Measurements from ENCODE around the gene KCNN3. TPM values are rescaled to one million over a fixed set of nuclear protein-coding genes. Genes with fewer than 3 reads are reported as not detected.

Gene KCNN3
- polyA plus RNA-seq, 1 donor from 2014 or later = 2.2 TPM

DNA sequence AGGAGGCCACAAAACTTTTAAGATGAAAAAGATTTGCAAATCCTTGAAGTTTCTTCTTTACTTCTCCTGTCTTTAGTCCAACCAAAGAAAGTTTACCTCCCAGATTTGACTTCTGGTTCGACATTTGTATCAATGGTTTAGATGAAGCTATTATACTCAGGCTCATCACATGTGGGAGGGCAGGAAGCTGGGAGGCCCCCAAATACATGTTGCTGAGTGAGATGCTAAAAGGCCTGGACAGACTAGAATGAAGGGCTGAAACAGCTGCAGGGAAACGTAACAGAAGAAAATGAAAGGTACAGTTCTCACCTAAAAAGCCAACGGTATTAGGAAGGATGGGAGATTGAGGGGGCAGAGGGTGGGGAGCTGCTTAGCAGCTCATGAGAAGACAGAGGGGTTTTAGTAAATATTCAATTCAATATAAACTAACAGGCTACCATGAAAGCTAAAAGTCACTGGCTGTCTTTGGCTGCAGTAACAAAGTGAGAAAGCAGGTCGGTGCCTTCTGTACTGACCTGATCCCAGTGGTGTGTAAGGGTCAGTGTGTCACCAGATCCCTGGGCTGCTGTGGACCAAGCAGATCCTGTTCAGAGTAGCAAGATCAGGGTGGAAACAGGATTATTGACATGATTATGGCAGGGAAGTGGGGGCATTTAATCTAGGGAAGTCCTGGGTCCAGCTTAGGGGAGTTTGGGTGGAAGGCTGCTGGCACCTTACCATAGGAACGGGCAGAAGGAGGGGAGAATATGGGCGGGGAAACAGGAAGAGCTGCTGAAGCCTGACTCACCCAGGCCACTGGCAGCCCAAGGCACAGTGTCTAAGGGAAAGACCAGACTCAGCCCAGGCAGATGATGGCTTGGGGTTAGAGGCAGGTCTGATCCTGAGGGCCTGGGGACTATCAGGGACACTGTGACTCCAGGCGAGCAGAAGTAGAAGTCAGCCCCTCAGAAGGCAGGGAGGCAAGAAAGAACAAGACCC lies 60.4 kb downstream of the KCNN3 start:
- Histone ChIP-seq H3K4me2 (ENCODE audit: low read length) (no peak overlapping the region), H3K27ac (ENCODE audit: low read length) (no peak overlapping the region)

DNA sequence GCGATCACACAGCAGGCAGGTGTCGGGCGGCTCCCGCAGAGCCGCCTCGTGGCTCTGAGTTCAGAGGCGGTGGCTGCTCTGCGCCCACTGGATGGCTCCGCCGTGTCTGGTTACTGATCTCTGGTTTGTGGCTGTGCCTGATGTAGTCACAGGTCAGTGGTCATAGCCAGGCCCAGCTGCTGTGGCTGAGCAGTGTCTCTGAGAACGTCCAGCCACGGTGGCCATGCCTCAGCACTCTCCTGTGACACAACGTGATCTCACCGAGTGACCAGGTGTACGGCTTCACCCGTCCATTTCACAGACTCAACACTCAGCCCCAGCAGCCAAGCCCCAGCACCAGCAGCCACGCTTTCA lies 61.2 kb downstream of the KCNN3 start:
- Histone ChIP-seq H4K20me1 (ENCODE audit: insufficient read depth) (no peaks in the 10 kb centered on the region), H3K9me3 (ENCODE audit: low read length) (no peaks in the 10 kb centered on the region), H3K4me2 (ENCODE audit: low read length) (no peak overlapping the region), H2AFZ (ENCODE audit: low read depth, low read length) (no peak overlapping the region), H3F3A (ENCODE audit: insufficient read depth, low read length, poor library complexity, severe bottlenecking) (no peaks in the 10 kb centered on the region), H3K9ac (ENCODE audit: low read length) (no peak overlapping the region), H3K27me3 (ENCODE audit: insufficient read depth, low read depth, low read length) (no peaks in the 10 kb centered on the region), H3K9me2 (ENCODE audit: insufficient read depth, low read length) (no peaks in the 10 kb centered on the region), H3K27ac (ENCODE audit: low read length) (no peak overlapping the region), H3K4me3 (ENCODE audit: low read length) (no peak overlapping the region), H3K36me3 (ENCODE audit: insufficient read depth, low read length) (no peaks in the 10 kb centered on the region), H3K79me2 (replicated peaks; ENCODE audit: insufficient read depth, low read length) (no peaks in the 10 kb centered on the region)
- no peak for TF ChIP-seq TAF1 (IDR thresholded peaks at IDR 0.05; ENCODE audit: low read depth)
- no peak for TF ChIP-seq RAD21 (conservative IDR thresholded peaks at IDR 0.05)
- no peak for TF ChIP-seq SMC3 (conservative IDR thresholded peaks at IDR 0.05; ENCODE audit: poor library complexity)
- TF ChIP-seq, protein P1, sequence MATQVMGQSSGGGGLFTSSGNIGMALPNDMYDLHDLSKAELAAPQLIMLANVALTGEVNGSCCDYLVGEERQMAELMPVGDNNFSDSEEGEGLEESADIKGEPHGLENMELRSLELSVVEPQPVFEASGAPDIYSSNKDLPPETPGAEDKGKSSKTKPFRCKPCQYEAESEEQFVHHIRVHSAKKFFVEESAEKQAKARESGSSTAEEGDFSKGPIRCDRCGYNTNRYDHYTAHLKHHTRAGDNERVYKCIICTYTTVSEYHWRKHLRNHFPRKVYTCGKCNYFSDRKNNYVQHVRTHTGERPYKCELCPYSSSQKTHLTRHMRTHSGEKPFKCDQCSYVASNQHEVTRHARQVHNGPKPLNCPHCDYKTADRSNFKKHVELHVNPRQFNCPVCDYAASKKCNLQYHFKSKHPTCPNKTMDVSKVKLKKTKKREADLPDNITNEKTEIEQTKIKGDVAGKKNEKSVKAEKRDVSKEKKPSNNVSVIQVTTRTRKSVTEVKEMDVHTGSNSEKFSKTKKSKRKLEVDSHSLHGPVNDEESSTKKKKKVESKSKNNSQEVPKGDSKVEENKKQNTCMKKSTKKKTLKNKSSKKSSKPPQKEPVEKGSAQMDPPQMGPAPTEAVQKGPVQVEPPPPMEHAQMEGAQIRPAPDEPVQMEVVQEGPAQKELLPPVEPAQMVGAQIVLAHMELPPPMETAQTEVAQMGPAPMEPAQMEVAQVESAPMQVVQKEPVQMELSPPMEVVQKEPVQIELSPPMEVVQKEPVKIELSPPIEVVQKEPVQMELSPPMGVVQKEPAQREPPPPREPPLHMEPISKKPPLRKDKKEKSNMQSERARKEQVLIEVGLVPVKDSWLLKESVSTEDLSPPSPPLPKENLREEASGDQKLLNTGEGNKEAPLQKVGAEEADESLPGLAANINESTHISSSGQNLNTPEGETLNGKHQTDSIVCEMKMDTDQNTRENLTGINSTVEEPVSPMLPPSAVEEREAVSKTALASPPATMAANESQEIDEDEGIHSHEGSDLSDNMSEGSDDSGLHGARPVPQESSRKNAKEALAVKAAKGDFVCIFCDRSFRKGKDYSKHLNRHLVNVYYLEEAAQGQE (IDR thresholded peaks at IDR 0.05; ENCODE audit: borderline replicate concordance) = no peak
- TF ChIP-seq POLR2AphosphoS5 (IDR thresholded peaks at IDR 0.05) = no peak
- TF ChIP-seq EZH2 (IDR thresholded peaks at IDR 0.05; ENCODE audit: borderline replicate concordance, insufficient read depth, low read length, poor library complexity, severe bottlenecking) = no peak
- TF ChIP-seq EP300 (conservative IDR thresholded peaks at IDR 0.05; ENCODE audit: poor library complexity, severe bottlenecking) = no peak
- TF ChIP-seq, protein P2, sequence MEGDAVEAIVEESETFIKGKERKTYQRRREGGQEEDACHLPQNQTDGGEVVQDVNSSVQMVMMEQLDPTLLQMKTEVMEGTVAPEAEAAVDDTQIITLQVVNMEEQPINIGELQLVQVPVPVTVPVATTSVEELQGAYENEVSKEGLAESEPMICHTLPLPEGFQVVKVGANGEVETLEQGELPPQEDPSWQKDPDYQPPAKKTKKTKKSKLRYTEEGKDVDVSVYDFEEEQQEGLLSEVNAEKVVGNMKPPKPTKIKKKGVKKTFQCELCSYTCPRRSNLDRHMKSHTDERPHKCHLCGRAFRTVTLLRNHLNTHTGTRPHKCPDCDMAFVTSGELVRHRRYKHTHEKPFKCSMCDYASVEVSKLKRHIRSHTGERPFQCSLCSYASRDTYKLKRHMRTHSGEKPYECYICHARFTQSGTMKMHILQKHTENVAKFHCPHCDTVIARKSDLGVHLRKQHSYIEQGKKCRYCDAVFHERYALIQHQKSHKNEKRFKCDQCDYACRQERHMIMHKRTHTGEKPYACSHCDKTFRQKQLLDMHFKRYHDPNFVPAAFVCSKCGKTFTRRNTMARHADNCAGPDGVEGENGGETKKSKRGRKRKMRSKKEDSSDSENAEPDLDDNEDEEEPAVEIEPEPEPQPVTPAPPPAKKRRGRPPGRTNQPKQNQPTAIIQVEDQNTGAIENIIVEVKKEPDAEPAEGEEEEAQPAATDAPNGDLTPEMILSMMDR (IDR thresholded peaks at IDR 0.05; ENCODE audit: poor library complexity, severe bottlenecking) = no peak
- TF ChIP-seq MXI1 (conservative IDR thresholded peaks at IDR 0.05; ENCODE audit: poor library complexity, severe bottlenecking) = no peak

More for the DNA sequence above, 60.4 kb downstream of the KCNN3 start:
- no peak for TF ChIP-seq EP300 (conservative IDR thresholded peaks at IDR 0.05; ENCODE audit: poor library complexity, severe bottlenecking)
- TF ChIP-seq, protein P2 (IDR thresholded peaks at IDR 0.05; ENCODE audit: poor library complexity, severe bottlenecking) = no peak
- H2AFZ ChIP-seq (ENCODE audit: low read depth, low read length) = no peak overlapping the region
- H3F3A ChIP-seq (ENCODE audit: insufficient read depth, low read length, poor library complexity, severe bottlenecking) = no peaks in the 10 kb centered on the region
- no peaks in the 10 kb centered on the region for H3K27me3 ChIP-seq (ENCODE audit: insufficient read depth, low read depth, low read length)
- H3K36me3 ChIP-seq (ENCODE audit: insufficient read depth, low read length) = no peaks in the 10 kb centered on the region
- H3K9me3 ChIP-seq (ENCODE audit: low read length) = no peaks in the 10 kb centered on the region
- no peaks in the 10 kb centered on the region for H3K79me2 ChIP-seq (replicated peaks; ENCODE audit: insufficient read depth, low read length)
- no peaks in the 10 kb centered on the region for H4K20me1 ChIP-seq (ENCODE audit: insufficient read depth)
- H3K4me3 ChIP-seq (ENCODE audit: low read length) = no peak overlapping the region
- no peaks in the 10 kb centered on the region for H3K9me2 ChIP-seq (ENCODE audit: insufficient read depth, low read length)
- no peak overlapping the region for H3K9ac ChIP-seq (ENCODE audit: low read length)
